ENCODE measurements around the gene GRK3.

The GRK3 gene

GRCh38 chr22:25629613-25630012, 65.1 kb downstream of the GRK3 start:
- Histone ChIP-seq H2BK5ac (ENCODE audit: low read length) (no peak overlapping the region), H4K91ac (ENCODE audit: low read depth, low read length, poor library complexity) (no peak overlapping the region), H3K14ac (ENCODE audit: low read length) (no peak overlapping the region), H2BK15ac (ENCODE audit: low read length) (no peak overlapping the region), H3K4me3 (ENCODE audit: low read length in 2 of 2) (no peak overlapping the region), H3K36me3 (replicated peaks in 1 of 2; ENCODE audit: control insufficient read depth in 2 of 2, insufficient read depth in 2 of 2, low read length in 2 of 2) (no peaks in the 10 kb centered on the region), H2BK12ac (ENCODE audit: low read length) (no peak overlapping the region), H3K18ac (ENCODE audit: low read length) (no peak overlapping the region), H3K27me3 (ENCODE audit: control insufficient read depth in 3 of 3, insufficient read depth in 3 of 3, low read depth in 1 of 3, low read length in 3 of 3) (no peaks in the 10 kb centered on the region), H3K4me1 (ENCODE audit: control insufficient read depth in 2 of 2, insufficient read depth in 1 of 2, low read depth in 1 of 2, low read length in 2 of 2) (peaks cover 8 to 20% of the 10 kb centered on the region in 2 donors), H2AFZ (ENCODE audit: low read length) (no peak overlapping the region), H3K79me1 (ENCODE audit: low read depth, low read length) (peaks cover 2% of the 10 kb centered on the region), H4K8ac (ENCODE audit: low read depth, low read length) (no peak overlapping the region), H3K9me3 (replicated peaks in 1 of 2; ENCODE audit: control insufficient read depth in 2 of 2, insufficient read depth in 1 of 2, low read depth in 1 of 2, low read length in 2 of 2) (no peaks in the 10 kb centered on the region), H3K27ac (replicated peaks; ENCODE audit: low read length) (no peak overlapping the region), H3K4ac (ENCODE audit: low read length) (no peak overlapping the region), H2AK5ac (ENCODE audit: low read depth, low read length) (no peak overlapping the region), H3K4me2 (ENCODE audit: insufficient read depth, low read length, poor library complexity, severe bottlenecking) (no peak overlapping the region), H2BK120ac (ENCODE audit: low read depth, low read length) (no peak overlapping the region), H3K9ac (ENCODE audit: low read depth, low read length, poor library complexity) (no peak overlapping the region), H3K23ac (ENCODE audit: low read depth, low read length, poor library complexity) (no peak overlapping the region)
- no CpG with 5 or more reads among the region's 2 CpGs for WGBS, 2 donors (ENCODE audit: extremely low coverage in 2 of 2, insufficient read length in 2 of 2, insufficient replicate concordance in 1 of 2)
- DNase-seq (ENCODE audit: low spot score) = no peak

- H3K4me2 ChIP-seq (ENCODE audit: insufficient read depth, low read length, poor library complexity, severe bottlenecking) = no peak overlapping the region
- H3K4me1 ChIP-seq (ENCODE audit: control insufficient read depth in 2 of 2, insufficient read depth in 1 of 2, low read depth in 1 of 2, low read length in 2 of 2) = peaks cover 5 to 17% of the 10 kb centered on the region in 2 donors
- H3K4ac ChIP-seq (ENCODE audit: low read length) = no peak overlapping the region
- H2AK5ac ChIP-seq (ENCODE audit: low read depth, low read length) = no peak overlapping the region
- no peak overlapping the region for H3K14ac ChIP-seq (ENCODE audit: low read length)
- no peak overlapping the region for H2BK15ac ChIP-seq (ENCODE audit: low read length)
- no peak overlapping the region for H4K91ac ChIP-seq (ENCODE audit: low read depth, low read length, poor library complexity)
- no peak for DNase-seq (ENCODE audit: low spot score)
- H3K9ac ChIP-seq (ENCODE audit: low read depth, low read length, poor library complexity) = no peak overlapping the region
- H3K27me3 ChIP-seq (ENCODE audit: control insufficient read depth in 3 of 3, insufficient read depth in 3 of 3, low read depth in 1 of 3, low read length in 3 of 3) = no peaks in the 10 kb centered on the region
- H3K4me3 ChIP-seq (ENCODE audit: low read length in 2 of 2) = no peak overlapping the region
- no peak overlapping the region for H4K8ac ChIP-seq (ENCODE audit: low read depth, low read length)
- H3K9me3 ChIP-seq (replicated peaks in 1 of 2; ENCODE audit: control insufficient read depth in 2 of 2, insufficient read depth in 1 of 2, low read depth in 1 of 2, low read length in 2 of 2) = no peaks in the 10 kb centered on the region
- no peak overlapping the region for H2AFZ ChIP-seq (ENCODE audit: low read length)
- H3K36me3 ChIP-seq (replicated peaks in 1 of 2; ENCODE audit: control insufficient read depth in 2 of 2, insufficient read depth in 2 of 2, low read length in 2 of 2) = no peaks in the 10 kb centered on the region
- no peak overlapping the region for H3K18ac ChIP-seq (ENCODE audit: low read length)
- no peak overlapping the region for H2BK120ac ChIP-seq (ENCODE audit: low read depth, low read length)
- no peak overlapping the region for H3K27ac ChIP-seq (replicated peaks; ENCODE audit: low read length)
- no peak overlapping the region for H2BK5ac ChIP-seq (ENCODE audit: low read length)
- H2BK12ac ChIP-seq (ENCODE audit: low read length) = no peak overlapping the region
- H3K23ac ChIP-seq (ENCODE audit: low read depth, low read length, poor library complexity) = no peak overlapping the region
- no CpG with 5 or more reads among the region's 5 CpGs for WGBS, 2 donors (ENCODE audit: extremely low coverage in 2 of 2, insufficient read length in 2 of 2, insufficient replicate concordance in 1 of 2)
- H3K79me1 ChIP-seq (ENCODE audit: low read depth, low read length) = peaks cover 2% of the 10 kb centered on the region
These were observed 66.0 kb downstream of the GRK3 start for GRCh38 chr22:25630447-25630846.

DNA sequence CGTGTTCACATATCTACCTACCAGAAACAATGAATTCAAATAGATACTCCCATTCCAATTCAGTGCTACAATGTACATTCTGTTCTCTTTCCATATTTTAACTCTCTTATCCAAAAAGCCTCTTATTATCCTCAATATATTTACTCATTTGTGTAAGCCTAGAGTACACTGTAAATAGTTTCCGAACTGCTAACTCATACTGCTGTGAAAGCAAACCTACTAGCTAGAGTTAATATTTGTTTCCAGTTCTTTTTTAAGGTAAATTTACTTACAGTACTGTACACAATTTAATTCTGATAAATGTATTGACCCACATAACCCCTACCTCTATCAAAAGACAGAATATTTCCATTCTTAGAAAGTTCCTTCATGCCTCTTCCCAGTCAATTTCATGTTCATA, 71.8 kb downstream of the GRK3 start:
- no peak overlapping the region for H2AK5ac ChIP-seq (ENCODE audit: low read depth, low read length)
- WGBS, 2 donors (ENCODE audit: extremely low coverage in 2 of 2, insufficient read length in 2 of 2, insufficient replicate concordance in 1 of 2) = no CpG with 5 or more reads among the region's 2 CpGs
- H3K14ac ChIP-seq (ENCODE audit: low read length) = no peak overlapping the region
- no peak for DNase-seq (ENCODE audit: low spot score)
- no peaks in the 10 kb centered on the region for H3K27me3 ChIP-seq (ENCODE audit: control insufficient read depth in 3 of 3, insufficient read depth in 3 of 3, low read depth in 1 of 3, low read length in 3 of 3)
- no peak overlapping the region for H4K91ac ChIP-seq (ENCODE audit: low read depth, low read length, poor library complexity)
- no peak overlapping the region for H3K18ac ChIP-seq (ENCODE audit: low read length)
- peaks cover 1% of the 10 kb centered on the region for H3K79me1 ChIP-seq (ENCODE audit: low read depth, low read length)
- no peak overlapping the region for H3K27ac ChIP-seq (replicated peaks; ENCODE audit: low read length)
- no peak overlapping the region for H2AFZ ChIP-seq (ENCODE audit: low read length)
- no peak overlapping the region for H3K4me3 ChIP-seq (ENCODE audit: low read length in 2 of 2)
- no peak overlapping the region for H3K9ac ChIP-seq (ENCODE audit: low read depth, low read length, poor library complexity)
- no peak overlapping the region for H3K4ac ChIP-seq (ENCODE audit: low read length)
- no peak overlapping the region for H3K23ac ChIP-seq (ENCODE audit: low read depth, low read length, poor library complexity)
- H3K4me2 ChIP-seq (ENCODE audit: insufficient read depth, low read length, poor library complexity, severe bottlenecking) = no peak overlapping the region
- H4K8ac ChIP-seq (ENCODE audit: low read depth, low read length) = no peak overlapping the region
- peaks cover 5 to 29% of the 10 kb centered on the region in 2 donors for H3K9me3 ChIP-seq (replicated peaks in 1 of 2; ENCODE audit: control insufficient read depth in 2 of 2, insufficient read depth in 1 of 2, low read depth in 1 of 2, low read length in 2 of 2)
- no peak overlapping the region for H2BK120ac ChIP-seq (ENCODE audit: low read depth, low read length)
- H2BK5ac ChIP-seq (ENCODE audit: low read length) = no peak overlapping the region
- H3K36me3 ChIP-seq (replicated peaks in 1 of 2; ENCODE audit: control insufficient read depth in 2 of 2, insufficient read depth in 2 of 2, low read length in 2 of 2) = peaks cover 0 to 12% of the 10 kb centered on the region in 2 donors
- no peaks in the 10 kb centered on the region for H3K4me1 ChIP-seq (ENCODE audit: control insufficient read depth in 2 of 2, insufficient read depth in 1 of 2, low read depth in 1 of 2, low read length in 2 of 2)
- H2BK15ac ChIP-seq (ENCODE audit: low read length) = no peak overlapping the region
- no peak overlapping the region for H2BK12ac ChIP-seq (ENCODE audit: low read length)

DNA sequence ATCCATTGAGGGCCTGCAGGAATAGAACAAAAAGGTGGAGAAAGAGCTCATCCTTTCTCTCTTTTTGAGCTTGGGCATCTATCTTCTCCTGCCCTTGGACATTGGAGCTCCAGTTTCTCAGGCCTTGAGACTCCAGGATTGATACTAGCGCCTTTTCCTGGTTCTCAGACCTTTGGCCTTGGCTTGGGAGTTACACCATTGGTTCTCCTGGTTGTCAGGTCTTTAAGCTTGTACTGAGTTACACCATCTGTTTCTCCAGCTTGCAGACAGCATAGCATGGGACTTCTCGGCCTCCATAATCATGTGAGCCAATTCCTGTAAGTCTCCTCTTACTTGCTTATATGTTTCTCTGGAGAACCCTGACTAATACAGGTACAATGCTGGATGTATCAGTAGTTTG, 72.6 kb downstream of the GRK3 start:
- Histone ChIP-seq H3K79me1 (ENCODE audit: low read depth, low read length) (peaks cover 1% of the 10 kb centered on the region), H2BK5ac (ENCODE audit: low read length) (no peak overlapping the region), H2AK5ac (ENCODE audit: low read depth, low read length) (no peak overlapping the region), H3K14ac (ENCODE audit: low read length) (no peak overlapping the region), H3K4me2 (ENCODE audit: insufficient read depth, low read length, poor library complexity, severe bottlenecking) (no peak overlapping the region), H3K23ac (ENCODE audit: low read depth, low read length, poor library complexity) (no peak overlapping the region), H3K36me3 (replicated peaks in 1 of 2; ENCODE audit: control insufficient read depth in 2 of 2, insufficient read depth in 2 of 2, low read length in 2 of 2) (peaks cover 0 to 12% of the 10 kb centered on the region in 2 donors), H3K9ac (ENCODE audit: low read depth, low read length, poor library complexity) (no peak overlapping the region), H3K9me3 (replicated peaks in 1 of 2; ENCODE audit: control insufficient read depth in 2 of 2, insufficient read depth in 1 of 2, low read depth in 1 of 2, low read length in 2 of 2) (peaks cover 5 to 29% of the 10 kb centered on the region in 2 donors), H3K4me3 (ENCODE audit: low read length in 2 of 2) (no peak overlapping the region), H3K27me3 (ENCODE audit: control insufficient read depth in 3 of 3, insufficient read depth in 3 of 3, low read depth in 1 of 3, low read length in 3 of 3) (no peaks in the 10 kb centered on the region), H2AFZ (ENCODE audit: low read length) (no peak overlapping the region), H4K91ac (ENCODE audit: low read depth, low read length, poor library complexity) (no peak overlapping the region), H3K18ac (ENCODE audit: low read length) (no peak overlapping the region), H3K4ac (ENCODE audit: low read length) (no peak overlapping the region), H2BK120ac (ENCODE audit: low read depth, low read length) (no peak overlapping the region), H2BK12ac (ENCODE audit: low read length) (no peak overlapping the region), H3K27ac (replicated peaks; ENCODE audit: low read length) (no peak overlapping the region), H3K4me1 (ENCODE audit: control insufficient read depth in 2 of 2, insufficient read depth in 1 of 2, low read depth in 1 of 2, low read length in 2 of 2) (no peaks in the 10 kb centered on the region), H4K8ac (ENCODE audit: low read depth, low read length) (no peak overlapping the region), H2BK15ac (ENCODE audit: low read length) (no peak overlapping the region)
- DNase-seq (ENCODE audit: low spot score) = no peak
- WGBS, 2 donors (ENCODE audit: extremely low coverage in 2 of 2, insufficient read length in 2 of 2, insufficient replicate concordance in 1 of 2) = no CpG with 5 or more reads among the region's 2 CpGs

All from neuronal stem cell (in vitro differentiated cells).